ENCODE results near the gene SPECC1L. TPM values are rescaled to one million over a fixed set of nuclear protein-coding genes. Genes with fewer than 3 reads are reported as not detected.

The SPECC1L gene
- total RNA-seq, 1 donor from 2014 or later = 29.9 TPM

DNA sequence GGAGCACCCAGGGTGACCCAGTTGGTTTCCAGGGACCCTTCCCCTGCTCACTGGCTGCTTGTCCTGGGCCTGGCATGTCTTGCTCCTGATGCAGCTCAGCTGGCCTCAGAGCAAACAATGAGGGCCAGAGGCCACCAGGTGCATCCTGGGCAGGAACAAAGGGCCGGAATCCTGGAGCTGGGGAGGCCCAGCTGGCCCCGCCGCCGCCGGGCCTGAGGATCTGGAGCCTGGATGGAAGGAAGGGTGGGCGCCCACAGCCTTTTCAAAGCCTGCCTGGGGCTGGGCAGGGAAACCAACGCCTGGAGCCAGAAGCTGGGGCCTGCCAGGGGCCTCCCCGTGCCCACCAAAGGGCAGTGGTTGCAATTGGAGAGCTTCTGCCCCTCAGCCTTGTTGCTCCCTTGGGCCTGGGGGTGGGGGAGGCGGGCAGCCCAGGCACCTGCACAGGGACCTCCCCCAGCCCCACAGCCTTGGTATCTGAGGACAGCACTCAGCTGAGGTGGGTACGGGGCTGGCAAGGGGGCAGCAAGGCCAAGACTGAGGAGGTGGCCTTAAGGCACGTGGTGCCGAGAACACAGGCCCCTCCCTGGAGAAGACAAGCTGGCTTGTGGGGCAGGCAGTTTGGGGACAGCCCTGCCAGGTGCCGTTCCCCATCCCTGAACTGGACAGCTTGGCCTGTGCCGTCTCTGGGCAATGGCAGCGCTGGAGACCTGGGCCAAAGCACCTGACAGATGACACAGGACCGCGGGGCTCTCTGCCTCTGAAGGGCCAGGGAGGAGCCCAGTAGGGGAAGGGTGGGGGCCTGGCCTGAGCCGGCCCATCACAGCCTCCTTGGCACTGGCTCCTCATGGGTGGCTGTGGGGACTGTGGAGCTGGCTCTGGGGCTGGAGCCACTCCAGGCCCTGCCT lies 149.7 kb downstream of the SPECC1L start:
- Histone ChIP-seq H3K36me3 (ENCODE audit: control insufficient read depth, insufficient read depth, low read length) (no peaks in the 10 kb centered on the region), H3K4me3 (ENCODE audit: low read depth, low read length) (no peak overlapping the region), H3K27me3 (ENCODE audit: control insufficient read depth, insufficient read depth, low read length) (peaks cover 17% of the 10 kb centered on the region)
- no peak for TF ChIP-seq CTCF (IDR thresholded peaks at IDR 0.05; ENCODE audit: insufficient read depth, low read length, poor library complexity, severe bottlenecking)
- DNase-seq (ENCODE audit: low read depth) = no peak

DNA sequence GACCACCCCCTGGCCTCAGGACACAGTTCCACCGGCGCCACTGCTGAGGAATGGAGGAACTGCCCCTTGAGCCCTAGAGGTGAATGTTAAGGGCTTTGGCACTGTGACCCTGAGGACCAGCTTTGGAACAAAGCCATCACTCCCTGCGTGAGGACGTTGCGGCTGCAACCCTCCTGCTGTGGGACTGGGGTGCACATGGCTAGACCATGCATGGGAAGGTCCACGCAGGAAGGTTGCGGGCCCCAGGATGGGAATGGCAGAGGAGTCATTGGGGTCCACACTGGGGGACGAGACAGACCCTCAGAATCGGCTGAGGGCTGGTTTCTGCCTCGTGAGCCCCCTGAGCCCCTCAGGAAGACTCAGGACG lies 150.3 kb downstream of the SPECC1L start:
- H3K4me3 ChIP-seq (ENCODE audit: low read depth, low read length) = no peak overlapping the region
- TF ChIP-seq CTCF (IDR thresholded peaks at IDR 0.05; ENCODE audit: insufficient read depth, low read length, poor library complexity, severe bottlenecking) = no peak
- peaks cover 22% of the 10 kb centered on the region for H3K27me3 ChIP-seq (ENCODE audit: control insufficient read depth, insufficient read depth, low read length)
- H3K36me3 ChIP-seq (ENCODE audit: control insufficient read depth, insufficient read depth, low read length) = no peaks in the 10 kb centered on the region
- DNase-seq (ENCODE audit: low read depth) = no peak

GRCh38 chr22:24421428-24421931 lies 150.8 kb downstream of the SPECC1L start:
- no peak for DNase-seq (ENCODE audit: low read depth)
- H3K4me3 ChIP-seq (ENCODE audit: low read depth, low read length) = no peak overlapping the region
- H3K27me3 ChIP-seq (ENCODE audit: control insufficient read depth, insufficient read depth, low read length) = peaks cover 28% of the 10 kb centered on the region
- TF ChIP-seq CTCF (IDR thresholded peaks at IDR 0.05; ENCODE audit: insufficient read depth, low read length, poor library complexity, severe bottlenecking) = peak; percentile 16
- H3K36me3 ChIP-seq (ENCODE audit: control insufficient read depth, insufficient read depth, low read length) = no peaks in the 10 kb centered on the region

GRCh38 chr22:24422102-24422665 lies 151.6 kb downstream of the SPECC1L start:
- Histone ChIP-seq H3K36me3 (ENCODE audit: control insufficient read depth, insufficient read depth, low read length) (no peaks in the 10 kb centered on the region), H3K4me3 (ENCODE audit: low read depth, low read length) (no peak overlapping the region), H3K27me3 (ENCODE audit: control insufficient read depth, insufficient read depth, low read length) (peaks cover 30% of the 10 kb centered on the region)
- no peak for TF ChIP-seq CTCF (IDR thresholded peaks at IDR 0.05; ENCODE audit: insufficient read depth, low read length, poor library complexity, severe bottlenecking)
- DNase-seq (ENCODE audit: low read depth) = no peak

DNA sequence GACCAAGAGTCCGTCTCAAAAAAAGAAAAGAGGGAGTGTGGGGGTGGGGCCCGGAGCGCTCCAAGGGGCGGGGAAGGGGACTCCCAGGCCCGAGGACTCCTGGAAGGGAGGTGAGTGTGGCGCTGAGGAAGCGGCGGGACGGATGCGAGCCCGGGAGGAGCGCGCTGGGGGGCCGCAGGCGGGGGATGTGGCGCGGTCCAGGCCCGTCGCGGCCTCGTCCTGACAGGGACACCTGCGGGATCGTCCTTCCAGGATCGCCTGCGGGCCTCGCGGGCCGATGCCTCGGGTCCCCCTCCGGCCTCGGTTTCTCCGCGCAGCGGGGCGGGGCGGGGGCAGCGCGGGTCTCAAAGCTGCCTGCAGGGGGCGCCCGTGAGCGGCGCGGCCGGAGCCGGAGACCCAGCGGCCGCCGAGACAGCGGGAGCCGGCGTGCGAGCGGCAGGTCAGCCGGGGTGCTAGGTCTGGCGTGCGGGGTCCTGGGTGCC lies 152.9 kb downstream of the SPECC1L start:
- H3K4me3 ChIP-seq (ENCODE audit: low read depth, low read length) = peak overlapping the region; percentile 32
- no peaks in the 10 kb centered on the region for H3K36me3 ChIP-seq (ENCODE audit: control insufficient read depth, insufficient read depth, low read length)
- H3K27me3 ChIP-seq (ENCODE audit: control insufficient read depth, insufficient read depth, low read length) = peaks cover 30% of the 10 kb centered on the region
- peak; percentile 12 for TF ChIP-seq CTCF (IDR thresholded peaks at IDR 0.05; ENCODE audit: insufficient read depth, low read length, poor library complexity, severe bottlenecking)
- no peak for DNase-seq (ENCODE audit: low read depth)
